Parathyroid adenoma (tissue), 2 donors: ENCODE measurements around the gene PCIF1.

Experiments used
- H2AFZ ChIP-seq: fragments of 300-600 bp; sonication (generic); one replicate; pipeline ENCODE4 v1.7.0; 2017; ENCODE audit warnings: antibody characterized with exemption, mild to moderate bottlenecking
- H3K27ac ChIP-seq: fragments of 300-600 bp; sonication (generic); one replicate; pipeline ENCODE4 v1.7.0; 2017
- H3K27me3 ChIP-seq: fragments of 300-600 bp; sonication (generic); one replicate; pipeline ENCODE4 v1.7.0; 2017; ENCODE audit warnings: low read length; ENCODE audit not compliant: control insufficient read depth, insufficient read depth
- H3K36me3 ChIP-seq: fragments of 300-600 bp; sonication (generic); one replicate; pipeline ENCODE4 v1.7.0; 2017; ENCODE audit warnings: low read length; ENCODE audit not compliant: control insufficient read depth, insufficient read depth
- H3K4me1 ChIP-seq: fragments of 300-600 bp; sonication (generic); one replicate; pipeline ENCODE4 v1.7.0; 2017; ENCODE audit warnings: control low read depth
- H3K4me2 ChIP-seq: fragments of 300-600 bp; sonication (generic); one replicate; pipeline ENCODE4 v1.7.0; 2017; ENCODE audit warnings: low read length
- H3K4me3 ChIP-seq: fragments of 300-600 bp; sonication (generic); one replicate; pipeline ENCODE4 v1.7.0; 2017; ENCODE audit warnings: low read depth, low read length
- H3K79me2 ChIP-seq: fragments of 300-600 bp; sonication (generic); one replicate; pipeline ENCODE4 v1.7.0; 2017; ENCODE audit warnings: control low read depth
- H3K9ac ChIP-seq: fragments of 300-600 bp; sonication (generic); one replicate; pipeline ENCODE4 v1.7.0; 2017; ENCODE audit warnings: mild to moderate bottlenecking
- H3K9me3 ChIP-seq: fragments of 300-600 bp; sonication (generic); one replicate; pipeline ENCODE4 v1.7.0; 2017; ENCODE audit warnings: low read length; ENCODE audit not compliant: control insufficient read depth
- TF ChIP-seq, protein P1 (sequence below): fragments of 300-600 bp; sonication (generic); IDR thresholded peaks from one replicate; pipeline ENCODE4 v1.7.0; 2017; ENCODE audit warnings: antibody characterized with exemption, mild to moderate bottlenecking
- donor health status: primary hyperparathyroidism.

PCIF1 gene

DNA sequence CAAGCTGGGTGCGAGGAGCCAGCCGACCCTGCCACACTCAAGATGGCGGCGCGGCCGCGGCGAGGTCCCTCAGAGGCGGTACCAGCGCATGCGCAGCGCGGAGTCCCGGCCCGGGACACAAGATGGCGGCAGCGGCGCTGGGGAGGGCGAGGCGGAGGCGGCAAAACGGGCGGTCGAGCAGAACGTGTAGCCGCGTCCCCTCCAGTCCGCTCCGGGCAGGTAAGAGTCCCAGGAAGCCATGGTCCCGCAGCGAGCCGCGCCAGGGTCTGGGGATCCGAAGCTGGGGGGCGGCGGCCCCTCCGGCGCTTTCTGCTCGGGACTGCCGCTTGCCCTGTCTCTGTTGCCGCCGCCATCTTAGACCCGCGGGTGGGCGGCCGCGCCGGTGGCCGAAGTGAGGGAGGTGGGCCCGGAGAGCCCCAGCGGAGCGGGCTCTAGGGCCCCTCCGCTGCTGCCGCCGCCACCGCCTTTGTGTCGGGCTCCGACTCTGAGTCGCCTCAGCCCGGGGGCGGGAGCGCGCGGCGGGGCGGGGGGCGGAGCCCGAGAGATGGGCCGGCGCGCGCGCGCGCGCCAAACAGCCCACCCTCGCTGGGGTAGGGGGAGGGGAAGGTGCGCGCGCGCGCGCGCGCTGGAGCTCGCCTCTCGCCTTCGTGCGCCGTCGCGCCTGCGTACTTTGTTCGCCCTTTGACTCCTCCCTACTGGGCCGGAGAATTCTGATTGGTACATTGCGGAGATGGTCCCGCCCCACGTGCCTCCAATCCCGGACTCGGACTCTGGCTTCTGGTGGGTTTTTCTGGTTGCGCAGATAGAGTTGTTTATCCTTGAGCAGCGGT, at the start of gene PCIF1:
TSS of gene PCIF1 (plus strand) at position 98 of the 830 bp plus-strand sequence. CDS start 4,317 bp downstream, outside the sequence.
- TF ChIP-seq, protein P1, sequence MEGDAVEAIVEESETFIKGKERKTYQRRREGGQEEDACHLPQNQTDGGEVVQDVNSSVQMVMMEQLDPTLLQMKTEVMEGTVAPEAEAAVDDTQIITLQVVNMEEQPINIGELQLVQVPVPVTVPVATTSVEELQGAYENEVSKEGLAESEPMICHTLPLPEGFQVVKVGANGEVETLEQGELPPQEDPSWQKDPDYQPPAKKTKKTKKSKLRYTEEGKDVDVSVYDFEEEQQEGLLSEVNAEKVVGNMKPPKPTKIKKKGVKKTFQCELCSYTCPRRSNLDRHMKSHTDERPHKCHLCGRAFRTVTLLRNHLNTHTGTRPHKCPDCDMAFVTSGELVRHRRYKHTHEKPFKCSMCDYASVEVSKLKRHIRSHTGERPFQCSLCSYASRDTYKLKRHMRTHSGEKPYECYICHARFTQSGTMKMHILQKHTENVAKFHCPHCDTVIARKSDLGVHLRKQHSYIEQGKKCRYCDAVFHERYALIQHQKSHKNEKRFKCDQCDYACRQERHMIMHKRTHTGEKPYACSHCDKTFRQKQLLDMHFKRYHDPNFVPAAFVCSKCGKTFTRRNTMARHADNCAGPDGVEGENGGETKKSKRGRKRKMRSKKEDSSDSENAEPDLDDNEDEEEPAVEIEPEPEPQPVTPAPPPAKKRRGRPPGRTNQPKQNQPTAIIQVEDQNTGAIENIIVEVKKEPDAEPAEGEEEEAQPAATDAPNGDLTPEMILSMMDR, result peak; percentile 19
- Histone ChIP-seq H3K27me3 (no peaks in the 10 kb centered on the region), H3K9me3 (no peaks in the 10 kb centered on the region), H2AFZ (peak within 1 kb of the TSS; percentile 83), H3K4me2 (peak within 1 kb of the TSS; percentile 82), H3K9ac (peak within 1 kb of the TSS; percentile 91), H3K79me2 (peaks cover 9% of the 10 kb centered on the region), H3K4me3 (peak within 1 kb of the TSS; percentile 97), H3K36me3 (no peaks in the 10 kb centered on the region), H3K27ac (peak within 1 kb of the TSS; percentile 95), H3K4me1 (peaks cover 5% of the 10 kb centered on the region)

DNA sequence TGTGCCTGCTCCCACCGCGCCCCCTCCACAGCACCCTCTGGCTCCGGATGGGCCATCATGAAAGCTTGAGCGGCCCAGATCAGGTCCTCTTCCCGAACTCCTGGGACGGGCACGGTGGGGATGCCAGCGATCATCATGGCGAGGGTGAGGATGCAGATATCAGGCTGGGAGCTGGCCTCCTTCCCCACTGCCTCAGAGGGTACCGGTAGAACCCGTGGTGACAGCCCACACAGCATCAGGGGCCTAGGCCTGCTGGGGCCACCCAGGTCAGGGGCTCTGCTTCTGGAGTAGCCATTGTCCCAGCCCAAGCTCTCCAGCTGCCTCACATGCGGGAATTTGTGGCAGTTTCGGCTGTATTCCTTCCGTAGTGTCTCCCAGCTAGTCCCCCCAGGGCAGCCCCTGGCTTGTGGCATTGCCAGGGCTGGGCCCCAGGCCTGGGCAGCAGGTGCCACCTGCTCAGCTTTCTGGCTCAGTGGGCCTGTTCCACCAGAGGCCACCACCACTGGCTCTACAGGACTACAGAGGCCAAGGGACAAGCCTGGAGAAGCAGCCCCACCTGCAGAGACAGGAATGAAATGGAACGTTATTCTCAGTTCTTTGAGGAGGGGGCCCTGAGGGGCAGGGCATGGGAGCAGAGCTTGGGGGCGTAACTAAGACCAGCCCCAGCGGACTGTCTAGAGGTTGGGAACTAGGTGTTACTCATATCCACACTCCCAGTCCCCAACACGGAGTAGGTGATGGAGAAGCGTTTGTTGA, 47.7 kb upstream of the PCIF1 start:
- Histone ChIP-seq H3K27me3 (no peaks in the 10 kb centered on the region), H3K4me1 (peaks cover 2% of the 10 kb centered on the region), H3K4me2 (no peak overlapping the region), H3K36me3 (no peaks in the 10 kb centered on the region), H3K27ac (no peak overlapping the region), H3K4me3 (no peak overlapping the region), H3K9me3 (no peaks in the 10 kb centered on the region), H3K79me2 (no peaks in the 10 kb centered on the region), H2AFZ (no peak overlapping the region), H3K9ac (no peak overlapping the region)
- TF ChIP-seq, protein P1, result no peak

DNA sequence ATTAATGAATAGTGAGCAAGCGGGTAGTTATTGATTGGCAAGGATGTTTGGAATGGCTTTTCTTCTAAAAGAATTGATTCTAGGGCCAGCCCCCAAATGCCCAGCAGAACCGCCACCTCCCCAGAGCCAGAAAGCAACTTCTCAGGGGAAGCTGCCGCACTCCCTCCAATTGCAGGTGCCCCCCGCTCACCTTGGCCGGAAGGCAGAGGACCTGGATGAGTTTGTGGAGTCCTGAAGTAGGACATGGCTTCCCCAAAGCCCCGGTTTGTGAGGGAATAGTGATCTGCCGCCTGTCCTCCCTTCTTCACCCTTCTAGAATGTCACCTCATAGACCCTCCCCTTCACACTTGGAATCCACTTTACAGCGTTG, 47.2 kb upstream of the PCIF1 start, which contains the start of gene SPATA25:
TSS of gene SPATA25 (minus strand) at position 277 of the 370 bp plus-strand sequence. CDS start at position 245, 32 bp downstream.
- no peaks in the 10 kb centered on the region for H3K36me3 ChIP-seq
- no peak within 1 kb of the TSS for H2AFZ ChIP-seq
- TF ChIP-seq, protein P1, result no peak
- H3K4me1 ChIP-seq, result peaks cover 3% of the 10 kb centered on the region
- H3K27me3 ChIP-seq, result no peaks in the 10 kb centered on the region
- no peak within 1 kb of the TSS for H3K9ac ChIP-seq
- H3K79me2 ChIP-seq, result no peaks in the 10 kb centered on the region
- no peak within 1 kb of the TSS for H3K4me2 ChIP-seq
- H3K9me3 ChIP-seq, result no peaks in the 10 kb centered on the region
- no peak within 1 kb of the TSS for H3K27ac ChIP-seq
- H3K4me3 ChIP-seq, result no peak within 1 kb of the TSS

DNA sequence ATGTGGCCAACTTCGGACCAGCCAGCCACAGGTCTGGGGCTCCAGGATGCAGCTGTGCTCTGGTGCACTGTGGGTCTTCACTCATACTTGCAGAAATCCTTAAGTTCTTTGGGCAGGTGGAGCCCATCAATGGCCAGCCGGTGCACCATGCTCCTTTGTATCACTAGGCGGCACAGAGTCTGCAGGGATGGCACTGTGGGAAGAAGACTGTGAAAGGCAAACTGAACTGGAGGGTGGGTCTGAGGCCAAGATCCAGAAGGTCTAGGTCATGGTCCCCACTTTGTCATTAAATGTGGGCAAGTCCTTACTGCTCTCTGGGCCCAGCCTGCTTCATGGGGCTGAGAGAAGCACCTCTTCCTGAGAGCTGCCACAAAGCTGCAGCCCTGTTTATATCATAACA, 45.8 kb upstream of the PCIF1 start:
- H3K27me3 ChIP-seq, result no peaks in the 10 kb centered on the region
- no peaks in the 10 kb centered on the region for H3K9me3 ChIP-seq
- H3K36me3 ChIP-seq, result no peaks in the 10 kb centered on the region
- H3K27ac ChIP-seq, result no peak overlapping the region
- no peak overlapping the region for H3K4me2 ChIP-seq
- H3K4me1 ChIP-seq, result peaks cover 3% of the 10 kb centered on the region
- H3K4me3 ChIP-seq, result no peak overlapping the region
- H3K79me2 ChIP-seq, result no peaks in the 10 kb centered on the region
- TF ChIP-seq, protein P1, result no peak
- H2AFZ ChIP-seq, result no peak overlapping the region
- H3K9ac ChIP-seq, result no peak overlapping the region
